ENCODE measurements around the gene GSE1.

- TF ChIP-seq CTCF (IDR thresholded peaks at IDR 0.05) (no peak), POLR2A (IDR thresholded peaks at IDR 0.05) (no peak), POLR2AphosphoS5 (IDR thresholded peaks at IDR 0.05) (no peak)
These were observed 28.9 kb upstream of the GSE1 start for GRCh38 chr16:85584267-85584666.
